ENCODE data around the gene CYTH2. TPM values are rescaled to one million over a fixed set of nuclear protein-coding genes. Genes with fewer than 3 reads are reported as not detected.

Gene CYTH2, protein sequence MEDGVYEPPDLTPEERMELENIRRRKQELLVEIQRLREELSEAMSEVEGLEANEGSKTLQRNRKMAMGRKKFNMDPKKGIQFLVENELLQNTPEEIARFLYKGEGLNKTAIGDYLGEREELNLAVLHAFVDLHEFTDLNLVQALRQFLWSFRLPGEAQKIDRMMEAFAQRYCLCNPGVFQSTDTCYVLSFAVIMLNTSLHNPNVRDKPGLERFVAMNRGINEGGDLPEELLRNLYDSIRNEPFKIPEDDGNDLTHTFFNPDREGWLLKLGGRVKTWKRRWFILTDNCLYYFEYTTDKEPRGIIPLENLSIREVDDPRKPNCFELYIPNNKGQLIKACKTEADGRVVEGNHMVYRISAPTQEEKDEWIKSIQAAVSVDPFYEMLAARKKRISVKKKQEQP
- total RNA-seq, result 53.8 and 56.8 TPM in 2 replicates

DNA sequence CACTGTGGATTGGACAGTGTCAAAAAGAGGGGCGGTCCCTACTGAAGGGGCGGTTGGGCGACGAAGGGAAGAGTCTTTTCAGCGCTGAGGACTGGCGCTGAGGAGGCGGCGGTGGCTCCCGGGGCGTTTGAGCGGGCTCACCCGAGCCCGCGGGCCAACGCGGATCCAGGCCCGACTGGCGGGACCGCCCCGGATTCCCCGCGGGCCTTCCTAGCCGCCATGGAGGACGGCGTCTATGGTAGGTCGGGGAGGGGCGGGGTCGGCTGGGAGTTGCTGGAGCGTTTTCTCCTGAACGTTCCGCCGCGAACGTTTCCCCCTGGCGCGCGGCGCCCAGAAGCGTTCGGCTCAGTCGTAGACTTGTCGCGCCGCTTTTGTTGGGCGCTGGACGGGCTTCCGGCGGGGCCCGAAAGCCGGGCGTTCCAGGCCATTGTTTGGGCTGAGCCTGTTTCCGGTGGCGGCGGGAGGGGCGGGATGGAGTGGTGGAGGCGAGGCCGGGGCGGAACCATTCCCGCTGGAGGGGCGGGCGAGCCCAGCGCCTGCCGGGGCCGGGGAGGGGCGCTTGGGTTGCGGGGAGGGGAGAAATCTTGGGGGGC, at the start of gene CYTH2:
Gene CYTH2, plus strand, starts transcription at position 81 of the 593 bp plus-strand sequence. Its CDS starts 139 bp downstream, at position 220.

GRCh38 chr19:48445606-48446481, 23.3 kb upstream of the CYTH2 start, which contains the start of gene GRWD1:
Gene GRWD1, plus strand, starts transcription at chr19:48445983. Its CDS starts 23 bp downstream, at chr19:48446006.

GRCh38 chr19:48455171-48455907, 13.8 kb upstream of the CYTH2 start, which contains the start of gene KCNJ14:
Gene KCNJ14, plus strand, starts transcription at chr19:48455574. Its CDS starts 6,151 bp downstream, at chr19:48461725.

DNA sequence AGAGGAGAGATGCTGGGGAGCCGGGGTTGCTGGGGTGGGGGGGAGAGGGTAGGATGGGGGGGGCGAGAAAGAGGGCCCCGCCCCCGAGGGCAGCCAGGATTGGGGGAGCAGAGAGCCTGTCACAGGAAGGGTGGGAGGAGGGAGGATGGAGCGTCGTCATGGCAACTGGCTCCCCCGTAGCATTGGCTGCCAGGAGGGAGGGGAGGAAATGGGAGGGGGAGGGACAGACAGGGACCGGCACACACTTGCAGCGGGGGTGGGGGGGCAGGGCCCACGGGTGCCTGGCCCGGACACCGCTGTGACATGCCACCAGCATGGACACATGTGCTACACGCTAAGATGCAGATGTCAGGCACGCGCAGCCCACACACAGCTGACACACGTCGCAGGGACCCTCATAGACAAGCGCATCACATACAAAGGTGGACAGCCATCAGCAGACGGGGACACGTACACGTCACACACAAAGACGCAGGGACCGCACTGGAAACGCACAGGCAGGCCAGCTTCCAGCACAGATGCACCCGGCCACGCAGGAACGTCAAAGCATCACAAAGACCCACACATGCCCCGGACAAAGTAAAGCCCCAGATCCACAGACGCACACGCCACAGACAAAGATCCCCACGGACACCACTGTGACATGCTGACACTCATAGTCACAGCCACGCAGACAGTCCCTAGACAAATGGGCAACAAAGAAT, 42.8 kb downstream of the CYTH2 start, which contains the start of gene LMTK3:
Gene LMTK3, minus strand, starts transcription at position 36 of the 704 bp plus-strand sequence. CDS start 259 bp downstream, outside the sequence.

Other genes starting within 250 kb of the CYTH2 start
- gene CARD8, start 213.5 kb upstream of the CYTH2 start, total RNA-seq, result 13.0 and 13.2 TPM in 2 replicates
- 0.33 and 0.89 TPM in 2 replicates for gene ZNF114, start 199.3 kb upstream of the CYTH2 start, total RNA-seq
- gene EMP3, start 143.8 kb upstream of the CYTH2 start, total RNA-seq, result 142 and 190 TPM in 2 replicates
- 3.7 and 8.6 TPM in 2 replicates for gene TMEM143, start 105.4 kb upstream of the CYTH2 start, total RNA-seq
- gene SYNGR4, start 105.0 kb upstream of the CYTH2 start, total RNA-seq, result 0.51 TPM in 1 of 2 replicates, not detected in the other
- gene KDELR1, start 77.8 kb upstream of the CYTH2 start, total RNA-seq, result 167 and 216 TPM in 2 replicates
- gene GRIN2D, start 75.7 kb upstream of the CYTH2 start, total RNA-seq, result 0.49 and 1.3 TPM in 2 replicates
- gene GRWD1, start 23.4 kb upstream of the CYTH2 start, total RNA-seq, result 36.4 and 46.9 TPM in 2 replicates
- 0.25 and 0.65 TPM in 2 replicates for gene KCNJ14, start 13.8 kb upstream of the CYTH2 start, total RNA-seq
- gene LMTK3, start 42.5 kb downstream of the CYTH2 start, total RNA-seq, result 0.16 and 1.4 TPM in 2 replicates
- 0.25 TPM in 1 of 2 replicates, not detected in the other for gene SULT2B1, start 82.8 kb downstream of the CYTH2 start, total RNA-seq
- gene SPACA4, start 137.4 kb downstream of the CYTH2 start, total RNA-seq, result not detected in 2 replicates
- gene FAM83E, start 145.7 kb downstream of the CYTH2 start, total RNA-seq, result not detected in 2 replicates
- 2,568 and 2,890 TPM in 2 replicates for gene RPL18, start 149.8 kb downstream of the CYTH2 start, total RNA-seq
- 11.7 and 12.3 TPM in 2 replicates for gene SPHK2, start 150.1 kb downstream of the CYTH2 start, total RNA-seq
- 0.65 and 17.7 TPM in 2 replicates for gene DBP, start 168.0 kb downstream of the CYTH2 start, total RNA-seq
- 11.3 TPM in 1 of 2 replicates, not detected in the other for gene CA11, start 176.8 kb downstream of the CYTH2 start, total RNA-seq
- 0.51 TPM in 1 of 2 replicates, not detected in the other for gene NTN5, start 203.6 kb downstream of the CYTH2 start, total RNA-seq
- gene FUT2, start 226.6 kb downstream of the CYTH2 start, total RNA-seq, result under 0.01 TPM in 1 of 2 replicates, not detected in the other

Measured in mesangial cell (primary cell).